ENCODE results near the gene MED27.
"Not testable (repeated sequence)": the region's sequence is repeated elsewhere in the genome, so short reads cannot be mapped to it uniquely, and the experiment has no call there.

MED27 gene

GRCh38 chr9:132075853-132076252, 3.8 kb downstream of the MED27 start:
- no peak for DNase-seq (ENCODE audit: low read depth)

- no peak for DNase-seq (ENCODE audit: low read depth)
Observed at GRCh38 chr9:132074736-132075135, 4.9 kb downstream of the MED27 start.

DNA sequence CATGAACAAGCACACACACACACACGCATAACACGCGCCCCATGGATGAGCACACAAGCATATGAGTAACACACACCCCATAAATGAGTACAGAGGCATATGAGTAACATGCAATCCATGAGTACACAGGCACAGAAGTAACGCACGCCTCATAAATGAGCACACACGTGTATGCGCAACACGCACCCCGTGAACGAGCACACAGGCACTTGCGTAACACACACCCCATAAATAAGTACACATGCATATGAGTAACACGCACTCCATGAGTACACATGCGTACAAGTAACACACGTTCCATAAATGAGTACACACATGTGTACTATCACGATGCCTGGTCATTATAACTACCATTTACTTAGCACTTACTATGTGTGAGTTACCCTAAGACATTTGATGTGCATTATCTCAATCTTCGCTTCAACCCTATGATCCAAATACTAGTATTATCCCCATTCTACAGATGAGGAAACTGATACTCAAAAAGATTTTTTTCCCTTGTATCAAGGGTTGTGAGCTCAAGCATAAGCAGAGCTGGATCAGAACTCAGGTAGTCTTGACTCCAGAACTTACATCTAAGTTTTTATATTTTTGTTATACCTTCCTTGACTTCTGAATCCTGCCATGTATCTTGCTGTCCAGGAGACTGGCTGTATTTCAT, 7.7 kb downstream of the MED27 start:
- no peak for DNase-seq (ENCODE audit: low read depth)

DNA sequence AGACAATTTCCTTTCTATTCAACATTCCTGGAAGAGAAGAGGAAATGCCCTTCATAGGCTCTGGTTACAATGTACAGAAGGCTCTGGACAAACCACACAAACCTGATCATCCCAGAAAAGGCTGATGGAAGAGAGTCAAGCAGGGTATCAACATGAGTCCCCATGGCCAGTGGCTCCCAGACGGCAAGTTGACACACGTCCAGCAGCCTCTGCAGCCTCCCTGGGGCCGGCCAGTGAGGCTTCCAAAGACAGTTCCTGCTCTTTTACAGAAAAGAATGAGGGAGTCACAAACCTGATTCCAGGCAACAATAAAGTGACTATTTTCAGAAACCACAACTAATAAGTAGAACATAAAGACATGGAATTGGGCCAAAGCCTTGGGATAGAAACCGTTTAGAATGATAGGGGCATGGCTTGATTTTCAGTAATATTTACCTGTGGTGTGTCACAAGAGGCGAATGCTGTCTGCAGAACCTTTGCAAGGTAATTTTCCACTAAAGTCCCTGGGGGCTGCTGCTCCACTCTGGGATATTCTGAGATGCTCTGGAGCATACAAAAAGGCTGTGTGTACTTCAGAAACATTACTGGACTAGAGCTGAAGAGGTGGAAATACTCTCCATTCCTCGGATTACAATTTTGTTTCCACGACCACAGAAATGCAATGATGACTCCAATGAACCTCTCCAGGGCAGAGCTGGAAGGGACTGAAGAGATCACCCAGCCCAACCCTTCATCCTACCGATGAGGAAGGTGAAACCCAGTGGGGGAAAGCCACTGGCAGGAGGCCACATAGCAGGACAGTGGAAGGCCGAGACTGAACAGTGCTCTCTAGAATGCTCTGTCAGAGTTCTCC, 10.4 kb downstream of the MED27 start:
- no peak for DNase-seq (ENCODE audit: low read depth)

GRCh38 chr9:132068605-132069004, 11.1 kb downstream of the MED27 start:
- DNase-seq (ENCODE audit: low read depth): no peak

GRCh38 chr9:132066511-132066910, 13.2 kb downstream of the MED27 start:
- DNase-seq (ENCODE audit: low read depth): no peak

- DNase-seq (ENCODE audit: low read depth): no peak
Observed at GRCh38 chr9:132066057-132066456, 13.6 kb downstream of the MED27 start.

DNA sequence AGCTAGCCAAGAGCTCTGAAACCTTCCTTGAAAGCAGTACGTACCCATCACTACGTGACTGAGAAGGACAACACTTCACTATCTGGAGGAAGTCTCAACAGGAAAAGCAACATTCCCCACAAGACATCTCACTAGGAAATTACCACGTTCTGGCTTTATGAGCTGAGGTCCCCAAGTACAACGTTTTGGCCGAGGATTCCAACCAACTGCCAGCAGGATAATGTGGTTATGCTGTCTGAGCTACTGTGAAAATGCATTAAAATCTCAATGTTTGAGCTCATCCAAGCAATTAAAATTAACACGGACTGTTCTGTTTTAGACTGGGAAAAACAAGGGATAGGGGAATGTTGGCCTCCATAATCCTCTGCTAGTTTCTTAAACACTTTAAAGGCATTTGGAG, 16.4 kb downstream of the MED27 start:
- DNase-seq (ENCODE audit: low read depth): no peak

DNA sequence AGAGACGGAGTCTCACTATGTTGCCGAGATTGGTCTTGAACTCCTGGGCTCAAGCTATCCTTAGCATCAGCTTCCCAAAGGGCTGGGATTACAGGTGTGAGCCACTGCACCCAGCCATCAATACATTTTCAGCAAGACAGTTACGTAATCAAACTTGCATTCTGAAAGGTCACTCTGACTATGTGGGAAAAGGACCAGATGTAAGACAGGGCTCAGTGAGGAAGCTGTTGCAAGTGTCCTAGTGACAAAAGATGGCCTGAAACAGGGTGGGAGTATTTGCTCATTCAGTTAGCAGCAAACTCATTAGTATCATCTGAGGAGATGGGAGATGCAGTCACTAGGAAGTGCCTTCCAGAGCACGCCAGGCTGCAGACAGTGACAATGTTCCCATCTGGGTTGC, 16.9 kb downstream of the MED27 start:
- DNase-seq (ENCODE audit: low read depth): no peak

DNA sequence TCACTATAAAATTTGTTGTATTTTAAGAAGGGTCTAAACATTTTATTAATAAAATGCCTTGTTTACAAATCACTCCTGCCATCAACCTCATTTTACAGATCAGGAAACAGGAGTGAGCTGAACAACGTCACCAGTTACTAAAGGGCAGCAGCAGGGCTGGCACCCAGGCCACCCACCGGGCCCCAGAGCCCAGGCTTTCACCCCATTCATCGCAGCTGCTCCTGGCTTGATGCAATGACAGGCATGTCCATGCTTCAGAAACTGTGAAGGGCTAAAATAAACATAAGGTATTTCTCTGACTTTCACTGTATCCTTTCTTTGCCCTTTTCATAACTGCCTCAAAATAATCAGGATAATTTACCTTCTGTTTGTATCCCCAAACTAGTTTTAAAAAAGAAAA, 18.1 kb downstream of the MED27 start:
- DNase-seq (ENCODE audit: low read depth): no peak

GRCh38 chr9:132059361-132059760, 20.3 kb downstream of the MED27 start:
- DNase-seq (ENCODE audit: low read depth): no peak

- not testable (repeated sequence) for DNase-seq (ENCODE audit: low read depth)
Observed at GRCh38 chr9:132058226-132058625, 21.4 kb downstream of the MED27 start.

DNA sequence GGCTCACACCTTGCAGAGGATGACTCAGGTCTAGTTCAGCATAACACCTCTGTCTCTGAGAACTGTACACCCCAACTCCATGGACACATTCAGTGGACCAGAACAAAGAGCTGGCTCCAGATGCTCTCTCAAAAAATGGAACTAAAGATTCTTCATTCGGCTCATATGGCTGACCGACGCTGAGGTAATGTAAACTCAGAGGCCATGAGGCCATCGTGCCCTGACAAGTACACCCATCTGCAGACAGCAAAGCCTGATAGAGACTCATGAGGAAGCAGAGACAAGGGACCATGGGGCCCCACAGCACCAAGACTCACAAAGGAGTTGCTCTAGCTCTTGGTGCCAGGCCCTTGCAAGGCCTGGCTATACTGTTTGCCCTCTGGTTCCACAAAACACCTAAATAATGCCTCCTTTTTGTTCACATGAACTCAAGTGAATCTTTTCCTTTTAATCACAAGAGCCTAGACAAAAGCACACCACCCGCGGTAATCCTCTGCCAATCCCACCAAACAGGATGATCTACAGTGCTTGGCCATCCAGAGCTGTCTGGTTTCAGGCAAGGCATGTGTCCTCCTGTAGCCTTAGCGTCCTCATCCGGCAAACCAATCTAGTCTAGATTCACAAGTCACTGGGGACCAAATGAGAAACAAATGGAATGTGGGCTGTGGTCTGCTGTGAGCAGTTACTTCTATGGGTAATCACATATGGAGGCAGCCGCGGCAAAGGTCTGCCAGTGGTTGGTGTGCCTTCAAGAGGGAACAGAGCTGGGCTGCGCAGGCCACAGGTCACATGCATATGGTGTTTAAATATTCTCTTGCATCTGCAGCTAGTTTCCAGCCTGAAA, 22.7 kb downstream of the MED27 start:
- no peak for DNase-seq (ENCODE audit: low read depth)

- no peak for DNase-seq (ENCODE audit: low read depth)
Observed at GRCh38 chr9:132055756-132056155, 23.9 kb downstream of the MED27 start.

DNA sequence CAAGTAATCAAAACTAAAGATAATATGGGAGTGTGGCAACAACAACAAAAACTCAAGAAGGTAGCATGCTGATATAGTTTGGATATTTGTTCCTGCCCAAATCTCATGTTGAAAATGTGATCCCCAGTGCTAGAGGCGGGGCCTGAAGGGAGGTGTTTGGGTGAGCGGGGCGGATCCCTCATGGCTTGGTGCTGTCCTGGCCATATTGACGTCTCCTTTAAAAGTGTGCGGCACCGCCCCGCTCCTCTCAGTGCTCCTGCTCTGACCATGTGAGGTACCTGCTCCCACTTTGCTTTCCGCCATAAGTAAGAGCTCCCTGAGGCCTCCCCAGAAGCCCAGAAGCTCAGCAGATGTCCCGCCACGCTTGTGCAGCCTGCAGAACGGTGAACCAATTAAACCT, 25.6 kb downstream of the MED27 start:
- no peak for DNase-seq (ENCODE audit: low read depth)

- no peak for DNase-seq (ENCODE audit: low read depth)
Observed at GRCh38 chr9:132049900-132050299, 29.8 kb downstream of the MED27 start.

- no peak for DNase-seq (ENCODE audit: low read depth)
Observed at GRCh38 chr9:132049323-132049882, 30.3 kb downstream of the MED27 start.

DNA sequence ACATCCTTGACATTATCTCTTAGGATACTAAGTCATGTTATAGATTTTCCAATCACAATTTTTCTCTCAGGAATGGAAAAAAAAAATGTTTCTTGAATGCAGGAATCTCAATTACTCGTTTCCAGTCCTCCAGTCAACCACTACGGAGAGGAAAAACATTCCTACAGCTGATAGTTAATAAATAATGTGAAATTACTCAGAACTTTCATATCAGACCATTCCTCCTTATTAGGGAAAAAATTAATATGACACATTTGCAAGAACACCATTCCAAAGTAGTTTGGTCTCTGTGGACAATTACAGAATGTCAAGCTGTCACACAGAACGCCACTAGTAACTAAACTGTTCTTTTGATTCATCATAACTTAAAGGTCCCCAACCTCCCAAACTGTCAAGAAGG, 31.5 kb downstream of the MED27 start:
- no peak for DNase-seq (ENCODE audit: low read depth)

- no peak for DNase-seq (ENCODE audit: low read depth)
Observed at GRCh38 chr9:132046456-132046855, 33.2 kb downstream of the MED27 start.

GRCh38 chr9:132044176-132044875, 35.3 kb downstream of the MED27 start:
- no peak for DNase-seq (ENCODE audit: low read depth)

- no peak for DNase-seq (ENCODE audit: low read depth)
Observed at GRCh38 chr9:132043708-132044107, 36.0 kb downstream of the MED27 start.

DNA sequence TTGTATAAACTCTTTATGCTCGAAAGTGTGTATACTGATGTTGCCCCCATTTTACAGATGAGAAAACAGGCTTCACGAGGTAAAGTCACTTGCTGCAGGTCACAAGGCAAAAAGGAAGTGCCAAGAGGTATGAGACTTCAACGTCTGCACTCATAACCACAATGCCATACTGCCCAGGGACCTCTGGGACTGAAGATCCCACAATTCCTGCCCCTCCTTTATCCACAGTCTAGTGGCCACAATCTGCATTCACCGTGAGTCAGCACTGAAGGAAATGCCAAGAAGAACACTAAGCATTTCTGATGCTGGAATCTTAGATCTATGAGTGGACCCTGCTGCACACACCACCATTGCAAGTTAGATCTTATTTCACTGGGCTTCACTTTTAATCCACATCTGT, 37.3 kb downstream of the MED27 start:
- no peak for DNase-seq (ENCODE audit: low read depth)
